Measurements from ENCODE around the gene FRMPD4. TPM values are rescaled to one million over a fixed set of nuclear protein-coding genes. Genes with fewer than 3 reads are reported as not detected.

FRMPD4 gene
- total RNA-seq, 1 experiment from 2014 or later = 0.24 TPM

DNA sequence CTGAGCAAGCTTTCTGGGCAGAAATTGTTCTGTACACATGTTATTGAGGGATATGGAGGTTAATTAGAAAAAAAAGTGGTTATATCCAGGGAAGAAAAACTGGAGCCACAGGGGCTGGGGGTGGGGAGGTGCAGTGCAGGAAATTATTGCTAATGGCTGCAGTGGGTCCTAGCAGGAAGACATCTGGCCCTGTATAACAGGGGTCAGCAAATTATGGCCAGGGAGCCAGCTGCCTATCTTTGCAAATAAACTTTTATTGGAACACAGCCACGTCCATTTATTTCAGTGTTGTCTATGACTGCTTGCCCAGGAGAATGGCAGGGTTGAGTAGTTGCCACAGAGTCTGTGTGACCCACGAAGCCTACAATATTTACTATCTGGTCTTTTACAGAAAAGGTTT, 629.6 kb downstream of the FRMPD4 start:
- Histone ChIP-seq H3K79me1 (ENCODE audit: insufficient read depth, low read depth, low read length, poor library complexity, severe bottlenecking) (no peaks in the 10 kb centered on the region), H4K91ac (ENCODE audit: insufficient read length, low read depth, low read length) (no peak overlapping the region), H4K5ac (ENCODE audit: insufficient read length, low read depth, low read length) (no peak overlapping the region), H2BK15ac (ENCODE audit: low read depth, low read length) (no peak overlapping the region), H3K4me2 (ENCODE audit: insufficient read depth, insufficient read length, low read length) (no peak overlapping the region), H3K27me3 (ENCODE audit: insufficient read depth, low read length) (no peaks in the 10 kb centered on the region), H2BK120ac (ENCODE audit: low read depth, low read length, poor library complexity, severe bottlenecking) (no peak overlapping the region), H3K9me3 (ENCODE audit: control insufficient read depth, low read depth, low read length) (no peaks in the 10 kb centered on the region), H4K8ac (replicated peaks; ENCODE audit: insufficient read length, low read depth, low read length) (no peak overlapping the region), H2AK5ac (ENCODE audit: insufficient read length, low read length) (no peak overlapping the region), H2BK12ac (ENCODE audit: insufficient read length, low read depth, low read length) (no peak overlapping the region), H2AFZ (ENCODE audit: low read length) (no peak overlapping the region), H4K20me1 (ENCODE audit: control insufficient read depth, insufficient read depth, insufficient read length) (no peaks in the 10 kb centered on the region), H3K56ac (ENCODE audit: insufficient read length, low read depth, low read length) (no peak overlapping the region), H3K9ac (ENCODE audit: extremely low read depth, insufficient read length, low read length) (no peak overlapping the region), H3K23ac (ENCODE audit: insufficient read length, low read depth, low read length) (no peak overlapping the region), H2BK20ac (ENCODE audit: low read depth, low read length, poor library complexity, severe bottlenecking) (no peak overlapping the region), H3T11ph (ENCODE audit: low read length) (no peak overlapping the region), H3K18ac (ENCODE audit: insufficient read length, low read depth, low read length) (no peak overlapping the region), H3K4me1 (ENCODE audit: insufficient read depth, low read length) (no peaks in the 10 kb centered on the region), H3K14ac (ENCODE audit: insufficient read depth, low read length) (no peak overlapping the region), H3K27ac (ENCODE audit: insufficient read length, low read depth, low read length) (no peak overlapping the region), H3K79me2 (ENCODE audit: insufficient read depth, low read length) (no peaks in the 10 kb centered on the region), H2BK5ac (ENCODE audit: insufficient read length, low read length) (no peak overlapping the region), H3K23me2 (ENCODE audit: insufficient read length, low read depth, low read length, poor library complexity, severe bottlenecking) (no peaks in the 10 kb centered on the region), H3K4ac (ENCODE audit: low read depth, low read length) (no peak overlapping the region)
- Mint-ChIP-seq H3K9me3 (peaks cover 67 to 78% of the 10 kb centered on the region in 2 experiments), H3K4me3 (no peak overlapping the region), H3K4me1 (peaks cover 0 to 2% of the 10 kb centered on the region in 2 experiments; a peak in 1 of 4 replicates), H3K27ac (no peak overlapping the region), H3K36me3 (ENCODE audit: insufficient read depth in 1 of 3, low read depth in 3 of 3) (peaks cover 0 to 12% (median 7%) of the 10 kb centered on the region in 3 experiments; a peak in 4 of 7 replicates), H3K27me3 (ENCODE audit: low read depth) (peaks cover 12% of the 10 kb centered on the region)
- DNase-seq = no peak
- TF ChIP-seq, protein P1, sequence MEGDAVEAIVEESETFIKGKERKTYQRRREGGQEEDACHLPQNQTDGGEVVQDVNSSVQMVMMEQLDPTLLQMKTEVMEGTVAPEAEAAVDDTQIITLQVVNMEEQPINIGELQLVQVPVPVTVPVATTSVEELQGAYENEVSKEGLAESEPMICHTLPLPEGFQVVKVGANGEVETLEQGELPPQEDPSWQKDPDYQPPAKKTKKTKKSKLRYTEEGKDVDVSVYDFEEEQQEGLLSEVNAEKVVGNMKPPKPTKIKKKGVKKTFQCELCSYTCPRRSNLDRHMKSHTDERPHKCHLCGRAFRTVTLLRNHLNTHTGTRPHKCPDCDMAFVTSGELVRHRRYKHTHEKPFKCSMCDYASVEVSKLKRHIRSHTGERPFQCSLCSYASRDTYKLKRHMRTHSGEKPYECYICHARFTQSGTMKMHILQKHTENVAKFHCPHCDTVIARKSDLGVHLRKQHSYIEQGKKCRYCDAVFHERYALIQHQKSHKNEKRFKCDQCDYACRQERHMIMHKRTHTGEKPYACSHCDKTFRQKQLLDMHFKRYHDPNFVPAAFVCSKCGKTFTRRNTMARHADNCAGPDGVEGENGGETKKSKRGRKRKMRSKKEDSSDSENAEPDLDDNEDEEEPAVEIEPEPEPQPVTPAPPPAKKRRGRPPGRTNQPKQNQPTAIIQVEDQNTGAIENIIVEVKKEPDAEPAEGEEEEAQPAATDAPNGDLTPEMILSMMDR (conservative IDR thresholded peaks at IDR 0.05) = no peak
- no CpG with 5 or more reads among the region's 2 CpGs for WGBS (ENCODE audit: extremely low coverage, insufficient read length, low lambda C conversion rate)

Data from H9 (cell line).